IMR-90 (cell line): ENCODE measurements around the gene CWF19L2. TPM values are rescaled to one million over a fixed set of nuclear protein-coding genes. Genes with fewer than 3 reads are reported as not detected.

ENCODE experiments used
- ATAC-seq: fragments of 200-7000 bp; cut with Tn5 transposase; 2 replicates; pipeline ENCODE4 v1.9.1; 2020; ENCODE audit warnings: low read depth, mild to moderate bottlenecking, moderate library complexity
- Bru-seq: library from RNA; stranded (reverse); fragments of 400-500 nt; gene quantifications from one replicate; lab custom pipeline; 2021; lab: Mats Ljungman, UMichigan
- BruChase-seq, 2 experiments: library from RNA; stranded (reverse); fragments of 400-500 nt; gene quantifications; one replicate each; lab custom pipeline; 2021; lab: Mats Ljungman, UMichigan
- BruUV-seq: library from RNA; stranded (reverse); fragments of 400-500 nt; replicated peaks from 2 replicates; lab custom pipeline; 2021; lab: Mats Ljungman, UMichigan
- CTCF ChIA-PET: fragments of 300-600 bp; formaldehyde crosslinking; extraction: SDS; loops from one replicate; lab custom pipeline; 2021; ENCODE audit warnings: antibody characterized with exemption; lab: Yijun Ruan, JAX
- POLR2A ChIA-PET: fragments of 300-600 bp; sonication (Branson Sonifier 250); formaldehyde crosslinking; loops from one replicate; lab custom pipeline; 2022; ENCODE audit warnings: antibody characterized with exemption; ENCODE audit not compliant: unreplicated experiment; lab: Charles Lee
- DNase-seq: peaks from one replicate; pipeline ENCODE4 v3.0.0; 2013
- H2AFZ ChIP-seq: replicated peaks from 2 replicates; pipeline ENCODE3; 2013; ENCODE audit warnings: low read length, mild to moderate bottlenecking; ENCODE audit not compliant: poor library complexity
- H2AK5ac ChIP-seq: 2 replicates; pipeline ENCODE4 v1.6.1; 2013; ENCODE audit warnings: low read depth, low read length, inconsistent platforms
- H2AK9ac ChIP-seq: replicated peaks from 2 replicates; pipeline ENCODE3; 2013; ENCODE audit warnings: mild to moderate bottlenecking, low read depth, low read length, moderate library complexity; ENCODE audit not compliant: poor library complexity
- H2BK120ac ChIP-seq: 2 replicates; pipeline ENCODE4 v1.6.1; 2013; ENCODE audit warnings: low read depth, low read length, inconsistent platforms
- H2BK15ac ChIP-seq: 3 replicates; pipeline ENCODE4 v1.6.1; 2013; ENCODE audit warnings: low read depth, low read length, inconsistent platforms
- H2BK20ac ChIP-seq: 2 replicates; pipeline ENCODE4 v1.6.1; 2013; ENCODE audit warnings: low read depth, mild to moderate bottlenecking, inconsistent platforms, low read length, moderate library complexity
- H2BK5ac ChIP-seq: 2 replicates; pipeline ENCODE4 v1.6.1; 2013; ENCODE audit warnings: mild to moderate bottlenecking, low read depth, low read length, inconsistent platforms; ENCODE audit not compliant: poor library complexity, severe bottlenecking
- H3K14ac ChIP-seq: replicated peaks from 2 replicates; pipeline ENCODE4 v1.6.1; 2013; ENCODE audit warnings: low read depth, low read length, inconsistent platforms
- H3K18ac ChIP-seq: 2 replicates; pipeline ENCODE4 v1.6.1; 2013; ENCODE audit warnings: low read depth, low read length, control low read depth
- H3K23ac ChIP-seq: 2 replicates; pipeline ENCODE4 v1.6.1; 2013; ENCODE audit warnings: low read depth, low read length, inconsistent platforms
- H3K27ac ChIP-seq: 2 replicates; pipeline ENCODE4 v1.5.1; 2013; ENCODE audit warnings: mild to moderate bottlenecking, control low read depth, low read length; ENCODE audit not compliant: insufficient read depth
- H3K27me3 ChIP-seq: 2 replicates; pipeline ENCODE4 v1.6.1; 2013; ENCODE audit warnings: low read length; ENCODE audit not compliant: control insufficient read depth, insufficient read depth
- H3K36me3 ChIP-seq: 2 replicates; pipeline ENCODE4 v1.6.1; 2013; ENCODE audit warnings: low read length, mixed read lengths; ENCODE audit not compliant: control insufficient read depth, insufficient read depth
- H3K4ac ChIP-seq: 2 replicates; pipeline ENCODE4 v1.6.1; 2013; ENCODE audit warnings: low read depth, low read length, inconsistent platforms
- H3K4me1 ChIP-seq: 2 replicates; pipeline ENCODE4 v1.6.1; 2013; ENCODE audit warnings: low read length, mixed read lengths; ENCODE audit not compliant: control insufficient read depth, insufficient read depth
- H3K4me2 ChIP-seq: 2 replicates; pipeline ENCODE4 v1.6.1; 2013; ENCODE audit warnings: low read depth, mild to moderate bottlenecking, control low read depth, low read length, moderate library complexity
- H3K4me3 ChIP-seq: 2 replicates; pipeline ENCODE4 v1.5.1; 2013; ENCODE audit warnings: low read depth, mild to moderate bottlenecking, control low read depth, low read length, moderate library complexity; ENCODE audit not compliant: insufficient read depth
- H3K56ac ChIP-seq: 2 replicates; pipeline ENCODE4 v1.6.1; 2013; ENCODE audit warnings: low read length, inconsistent platforms; ENCODE audit not compliant: insufficient read depth; ENCODE audit errors: extremely low read depth
- H3K79me1 ChIP-seq, 2 experiments: 2 replicates each; pipeline ENCODE4 v1.6.1; 2013; ENCODE audit warnings: low read length in 2 of 2, inconsistent platforms in 1 of 2, low read depth in 1 of 2
- H3K9ac ChIP-seq: 2 replicates; pipeline ENCODE4 v1.6.1; 2013; ENCODE audit warnings: low read depth, low read length, control low read depth
- H3K9me1 ChIP-seq: 2 replicates; pipeline ENCODE4 v1.6.1; 2013; ENCODE audit warnings: low read length, inconsistent platforms; ENCODE audit not compliant: insufficient read depth
- H3K9me3 ChIP-seq: 2 replicates; pipeline ENCODE4 v1.6.1; 2013; ENCODE audit warnings: low read length; ENCODE audit not compliant: control insufficient read depth, insufficient read depth
- H4K20me1 ChIP-seq: 2 replicates; pipeline ENCODE4 v1.6.1; 2013; ENCODE audit warnings: low read length, inconsistent platforms; ENCODE audit not compliant: insufficient read depth
- H4K5ac ChIP-seq: 2 replicates; pipeline ENCODE4 v1.6.1; 2013; ENCODE audit warnings: mild to moderate bottlenecking, low read depth, low read length, control low read depth
- H4K8ac ChIP-seq, 2 experiments: 2 replicates each; pipeline ENCODE4 v1.6.1; 2013; ENCODE audit warnings: low read depth in 2 of 2, low read length in 2 of 2, control low read depth in 1 of 2, inconsistent platforms in 1 of 2
- H4K91ac ChIP-seq: 2 replicates; pipeline ENCODE4 v1.6.1; 2013; ENCODE audit warnings: low read depth, low read length, inconsistent platforms; ENCODE audit not compliant: insufficient read depth
- SMC3 ChIP-seq: fragments of 150-350 bp; IDR thresholded peaks from 2 replicates; pipeline ENCODE4 v1.6.1; 2016; ENCODE audit warnings: low read depth, mild to moderate bottlenecking, antibody characterized with exemption, low read length, moderate library complexity
- WGBS, 2 experiments: methylation state at CpG; one replicate each; pipeline versions ENCODE4 v1.1.5 to v1.1.7; 2013; ENCODE audit warnings: missing lambda C conversion rate in 2 of 2; ENCODE audit not compliant: insufficient read length in 1 of 2; ENCODE audit errors: extremely low coverage in 2 of 2; 5-methylcytosine and 5-hydroxymethylcytosine counted together
- dilution Hi-C: fragments of 300-500 bp; cut with HindIII; formaldehyde crosslinking; loops from one replicate; pipeline ENCODE4 v1.14.3; 2018; ENCODE audit warnings: low sequenced_read_pairs; ENCODE audit not compliant: unreplicated experiment
- in situ Hi-C: fragments of 300-500 bp; cut with MboI; formaldehyde crosslinking; loops from 3 replicates; pipeline ENCODE4 v1.14.3; 2019; ENCODE audit warnings: low sequenced_read_pairs, inconsistent platforms, mixed read lengths
- intact Hi-C: fragments of 100-400 bp; cut with micrococcal nuclease; formaldehyde crosslinking; loops from 2 replicates; pipeline ENCODE4 v1.10.0; 2022
- long read RNA-seq: library from polyadenylated mRNA; unstranded; transcript quantifications from one replicate; pipeline ENCODE4 v2.0.0, GENCODE V29; 2021; ENCODE audit not compliant: unreplicated experiment
- polyA plus RNA-seq, 3 experiments: library from polyadenylated mRNA; depleted of rRNA; stranded (reverse); fragments of >200 nt; gene quantifications; 2 replicates each; pipeline ENCODE4 v1.2.3, GENCODE V29; 2012; ENCODE audit warnings: low replicate concordance in 1 of 3
- total RNA-seq: library from RNA; depleted of rRNA; stranded (reverse); fragments of >200 nt; gene quantifications from 2 replicates; pipeline ENCODE4 v1.2.3, GENCODE V29; 2012; rRNA removed

Gene CWF19L2
- 3.8 and 8.3 TPM in 2 replicates for total RNA-seq
- polyA plus RNA-seq (2012; rRNA removed): 1.4 and 1.7 TPM in 2 replicates
- 0.13 and 0.24 TPM in 2 replicates for polyA plus RNA-seq (2012; cell fraction: cytosol; rRNA removed)
- 0.08 and 1.0 TPM in 2 replicates for polyA plus RNA-seq (2012; cell fraction: nucleus; rRNA removed; ENCODE audit: low replicate concordance)
- Bru-seq, nascent RNA: percentile 63 among the genes with signal in this experiment
- BruChase-seq, experiment 1, labeled RNA remaining after a 6-hour chase: percentile 50 among the genes with signal in this experiment
- percentile 55 among the genes with signal in this experiment for BruChase-seq, experiment 2, labeled RNA remaining after a 2-hour chase
- long read RNA-seq, partial matches to known transcripts: 3 of 7 reads
- long read RNA-seq, other reads (novel, unspliced or antisense): 1 of 7 reads

DNA sequence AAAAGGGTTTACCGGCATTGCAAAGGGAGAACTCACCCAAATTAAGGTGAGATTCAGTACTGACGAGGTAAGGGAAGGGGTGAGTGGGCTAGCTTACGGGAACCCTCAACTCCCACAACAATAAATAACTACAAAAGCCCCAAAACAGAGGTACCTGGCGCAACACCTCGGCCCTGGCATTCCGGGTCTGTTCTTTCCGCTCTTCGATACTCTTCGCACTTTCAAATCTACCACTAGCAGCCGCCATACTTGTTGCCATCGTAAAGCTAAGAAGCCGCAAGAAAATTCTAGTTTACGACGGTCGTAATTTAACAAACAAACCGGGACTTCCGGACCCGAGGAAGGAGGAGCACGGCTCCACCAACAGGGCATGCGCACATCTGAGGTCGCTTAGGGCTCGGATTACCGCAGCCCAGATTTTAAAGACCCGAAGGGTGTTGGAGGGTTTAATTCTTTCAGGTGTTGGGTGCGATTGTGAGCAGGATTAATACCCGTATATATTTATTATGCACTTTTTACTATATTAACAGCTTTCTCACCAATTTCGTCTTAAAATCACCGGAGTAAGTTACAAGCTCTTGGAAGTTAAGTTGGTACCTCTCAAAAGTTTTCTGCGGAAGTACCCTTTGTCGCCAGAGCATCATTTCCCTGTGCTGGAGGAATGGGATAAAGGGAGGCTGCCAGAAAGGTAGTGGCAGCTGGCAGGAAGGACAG lies at the start of gene CWF19L2:
Gene CWF19L2 (minus strand): TSS at position 268 of the 714 bp plus-strand sequence. CDS start 9 bp downstream, at position 259.
- Histone ChIP-seq H2AK9ac (no peak within 1 kb of the TSS), H2BK15ac (no peak within 1 kb of the TSS), H3K4me3 (peak within 1 kb of the TSS; percentile 76), H3K4me1 (no peaks in the 10 kb centered on the region), H3K27me3 (no peaks in the 10 kb centered on the region), H4K20me1 (no peaks in the 10 kb centered on the region), H3K56ac (peak within 1 kb of the TSS; percentile 68; the same call in 1 of the 2 replicates), H2AFZ (peak within 1 kb of the TSS; percentile 89), H2BK120ac (no peak within 1 kb of the TSS; the same call in 1 of the 2 replicates), H3K36me3 (peaks cover 10% of the 10 kb centered on the region), H3K9me3 (no peaks in the 10 kb centered on the region), H4K91ac (peak within 1 kb of the TSS; percentile 17), H3K4me2 (peak within 1 kb of the TSS; percentile 99), H3K4ac (peak within 1 kb of the TSS; percentile 75), H3K14ac (peak within 1 kb of the TSS; percentile 66; the same call in 1 of the 2 replicates), H4K5ac (peak within 1 kb of the TSS; percentile 94), H3K27ac (peak within 1 kb of the TSS; percentile 46), H3K79me1 (peaks cover 6 to 8% of the 10 kb centered on the region in 2 experiments), H3K9ac (peak within 1 kb of the TSS; percentile 76), H3K18ac (peak within 1 kb of the TSS; percentile 6; the same call in 1 of the 2 replicates), H2BK20ac (no peak within 1 kb of the TSS), H4K8ac (peak within 1 kb of the TSS; percentile 91 to 97), H3K9me1 (no peaks in the 10 kb centered on the region), H2BK5ac (peak within 1 kb of the TSS; percentile 37), H3K23ac (peak within 1 kb of the TSS; percentile 57; the same call in 1 of the 2 replicates), H2AK5ac (no peak within 1 kb of the TSS)
- POLR2A ChIA-PET: interaction anchor here (0.9 kb wide), 1 partner anchor 10 kb away, joined by 3 read pairs; no protein-coding TSS in a partner anchor
- dilution Hi-C loops: no loop called here
- peak; percentile 96 for DNase-seq
- intact Hi-C loops: no loop called here
- WGBS, 2 experiments: 0% methylated on average over 11 of the region's 30 CpGs; no CpG with 5 or more reads in 1 of the 2 experiments
- in situ Hi-C loops: no loop called here
- CTCF ChIA-PET: no interaction called here
- BruUV-seq: no TSS peak
- peak; percentile 100 for ATAC-seq
- no peak for TF ChIP-seq SMC3
